ENCODE data around the gene LARGE1.
"Not testable (repeated sequence)": the region's sequence is repeated elsewhere in the genome, so short reads cannot be mapped to it uniquely, and the experiment has no call there.

LARGE1 gene

DNA sequence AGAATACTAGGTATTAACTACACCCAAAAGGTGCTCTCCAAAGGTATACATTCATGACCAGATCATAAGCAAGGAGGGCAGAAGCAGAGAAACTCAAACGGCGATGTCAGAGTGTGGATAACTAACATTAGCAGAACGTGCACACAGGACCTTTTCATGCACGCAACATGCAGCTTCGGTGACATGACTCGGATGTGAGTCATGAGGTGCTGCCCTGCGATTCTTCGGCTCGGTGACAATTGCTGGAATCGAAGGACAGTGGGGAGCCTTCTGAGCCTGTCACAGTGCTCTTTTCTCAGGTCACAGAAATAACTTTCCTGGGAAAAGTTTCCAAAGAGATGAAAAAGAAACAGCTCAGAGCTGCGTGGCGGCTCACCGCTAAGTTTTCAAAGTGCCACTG is 443.6 kb downstream of the LARGE1 start:
- DNase-seq (ENCODE audit: low read depth in 2 of 2): no peak

DNA sequence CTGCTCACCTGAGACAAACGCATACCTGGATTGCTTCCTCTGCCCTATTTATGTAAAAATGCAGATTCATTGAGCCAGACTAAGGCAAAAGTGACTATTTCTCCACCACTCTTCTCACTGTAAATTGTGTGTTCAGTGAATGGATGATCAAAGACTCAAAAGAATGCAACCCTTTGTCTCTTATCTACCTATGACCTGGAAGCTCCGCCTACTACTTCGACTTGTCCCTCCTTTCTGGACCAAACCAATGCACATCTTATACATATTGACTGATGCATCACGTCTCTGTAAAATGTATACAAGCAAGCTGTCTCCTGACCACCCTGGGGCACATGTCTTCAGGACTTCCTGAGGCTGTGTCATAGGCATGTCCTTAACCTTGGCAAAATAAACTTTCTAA is 444.1 kb downstream of the LARGE1 start:
- no peak for DNase-seq (ENCODE audit: low read depth in 2 of 2)

DNA sequence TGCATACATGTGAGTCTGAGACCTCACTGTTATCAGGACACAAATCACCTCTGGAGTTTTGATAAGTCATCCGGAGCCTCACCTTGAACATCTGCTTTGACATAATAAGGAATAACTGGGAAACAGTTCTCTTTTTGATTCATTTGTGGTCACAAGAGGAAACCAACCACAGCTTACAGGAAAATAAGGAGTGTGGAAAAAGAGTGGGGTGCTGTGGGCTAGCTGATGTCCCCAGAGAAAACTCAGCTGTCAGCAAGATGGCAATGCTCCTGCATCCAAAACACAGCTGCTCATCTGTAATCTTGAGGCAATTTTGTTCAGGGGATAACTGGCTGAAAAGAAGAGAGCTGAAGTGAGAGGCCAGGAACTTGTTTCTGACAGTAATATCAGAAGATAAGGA is 445.7 kb downstream of the LARGE1 start:
- no peak for DNase-seq (ENCODE audit: low read depth in 2 of 2)

DNA sequence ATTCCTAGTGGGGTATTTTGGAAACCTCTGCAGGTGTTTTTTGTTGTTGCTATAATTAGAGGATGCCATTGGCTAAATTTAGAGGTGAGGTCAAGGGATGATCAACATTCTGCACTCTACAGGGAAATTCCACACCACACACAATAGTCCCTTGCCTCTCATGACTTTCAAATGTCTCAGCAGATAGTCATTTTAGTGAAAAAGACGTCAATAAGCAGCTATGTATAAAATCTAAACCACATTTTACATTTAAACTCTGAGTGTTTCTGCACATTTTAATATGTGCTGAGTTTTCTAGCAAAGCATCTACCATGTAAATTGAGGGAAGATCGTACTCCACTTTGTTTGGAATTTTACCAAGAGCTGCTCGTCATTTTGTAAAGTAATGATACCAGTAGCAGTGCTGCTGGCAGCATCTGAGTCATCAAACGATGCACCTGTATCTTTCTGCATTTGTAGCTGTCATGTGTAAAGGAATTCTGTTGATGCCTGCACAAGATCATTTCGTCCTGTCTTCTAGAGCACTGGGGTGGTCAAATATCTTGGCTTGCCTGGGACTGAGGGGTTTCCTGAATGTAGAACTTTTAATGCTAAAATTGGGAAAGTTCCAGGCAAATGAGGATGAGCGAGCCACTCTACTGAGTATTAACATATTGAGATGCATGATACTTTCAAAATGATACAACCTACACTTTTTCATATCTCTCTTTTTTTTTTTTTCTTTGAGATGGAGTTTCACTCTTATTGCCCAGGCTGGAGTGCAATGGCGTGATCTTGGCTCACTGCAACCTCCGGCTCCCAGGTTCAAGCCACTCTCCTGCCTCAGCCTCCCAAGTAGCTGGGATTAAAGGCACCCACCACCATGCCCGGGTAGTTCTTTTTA is 447.6 kb downstream of the LARGE1 start:
- DNase-seq (ENCODE audit: low read depth in 2 of 2): no peak

DNA sequence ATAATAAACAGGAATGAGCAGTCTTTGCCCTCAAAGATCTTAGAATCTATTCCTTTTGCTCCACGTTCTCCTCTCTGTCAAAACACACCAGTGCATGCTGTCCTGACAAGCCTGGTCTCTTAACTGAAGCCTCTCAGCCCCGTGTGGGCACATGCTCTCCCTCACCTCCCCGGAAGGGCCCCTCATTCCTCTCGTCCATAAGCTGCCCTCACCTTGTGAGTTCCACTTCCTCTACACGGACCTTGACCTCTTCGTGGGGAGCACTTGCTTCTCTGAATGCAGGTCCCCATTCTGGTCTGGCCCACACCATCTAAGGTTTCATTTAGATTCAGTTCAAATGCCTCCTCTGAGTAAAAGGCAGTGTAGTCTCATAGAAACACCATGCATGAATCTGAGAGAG is 449.8 kb downstream of the LARGE1 start:
- DNase-seq (ENCODE audit: low read depth in 2 of 2): no peak

DNA sequence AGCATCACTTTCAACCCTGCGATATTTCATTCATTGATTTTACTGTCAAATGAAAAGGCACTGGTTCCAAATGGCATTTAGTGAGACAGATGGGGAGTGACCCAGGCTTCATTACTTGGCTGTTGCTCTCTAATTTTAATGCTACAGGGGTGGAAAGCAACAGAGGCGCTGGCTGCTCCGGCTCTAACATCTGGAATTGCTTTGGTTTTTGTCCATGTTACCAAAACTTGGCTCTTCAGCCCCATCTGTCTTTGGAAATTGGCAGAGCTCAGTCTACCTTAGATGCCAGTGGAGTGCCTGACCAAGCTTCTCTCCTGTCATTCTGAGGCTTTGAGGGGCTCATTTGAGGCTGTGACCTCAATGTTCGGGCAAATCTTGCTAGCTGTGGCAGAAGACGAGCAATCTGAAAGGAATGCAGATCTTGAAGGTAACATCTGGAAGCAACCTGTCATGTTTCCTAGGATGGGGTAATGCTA is 452.6 kb downstream of the LARGE1 start:
- no peak for DNase-seq (ENCODE audit: low read depth in 2 of 2)

DNA sequence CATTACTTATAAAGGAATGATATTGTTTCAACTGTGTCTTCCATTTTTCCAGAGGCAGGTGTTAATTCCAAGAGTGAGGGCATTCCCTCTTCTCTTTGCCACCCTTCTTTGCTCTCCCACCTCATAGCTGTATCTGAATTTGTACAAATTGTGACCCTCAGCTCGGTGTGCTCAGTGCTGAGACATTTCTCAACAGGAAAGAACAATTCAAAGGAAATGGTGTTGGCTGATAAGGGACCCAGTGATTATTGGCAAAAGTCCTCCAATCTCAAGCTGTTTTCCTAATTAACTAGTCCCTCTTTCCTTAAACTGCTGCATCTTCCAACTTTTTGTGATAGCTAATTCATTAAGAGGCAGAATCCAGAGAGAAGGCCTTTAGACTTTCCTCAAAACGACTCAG is 453.2 kb downstream of the LARGE1 start:
- no peak for DNase-seq (ENCODE audit: low read depth in 2 of 2)

DNA sequence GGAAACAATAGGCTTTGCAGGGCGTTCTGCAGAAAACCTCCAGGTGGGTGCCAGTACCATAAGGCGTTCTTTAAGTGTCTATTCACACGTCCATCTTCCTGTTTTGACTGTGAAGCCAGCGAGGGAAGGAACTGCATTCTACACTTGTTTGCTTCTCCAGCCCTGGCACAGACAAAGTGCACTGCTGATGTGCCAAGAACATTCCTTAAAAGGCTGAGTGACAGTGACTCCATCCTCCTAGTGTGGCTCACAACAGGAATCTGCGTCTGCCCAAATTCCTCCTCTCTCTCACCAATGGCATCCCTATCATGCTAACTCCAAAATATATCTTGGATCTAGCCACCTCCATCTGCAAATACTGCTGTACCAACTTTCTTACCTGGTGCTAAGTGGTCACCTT is 454.7 kb downstream of the LARGE1 start:
- no peak for DNase-seq (ENCODE audit: low read depth in 2 of 2)

DNA sequence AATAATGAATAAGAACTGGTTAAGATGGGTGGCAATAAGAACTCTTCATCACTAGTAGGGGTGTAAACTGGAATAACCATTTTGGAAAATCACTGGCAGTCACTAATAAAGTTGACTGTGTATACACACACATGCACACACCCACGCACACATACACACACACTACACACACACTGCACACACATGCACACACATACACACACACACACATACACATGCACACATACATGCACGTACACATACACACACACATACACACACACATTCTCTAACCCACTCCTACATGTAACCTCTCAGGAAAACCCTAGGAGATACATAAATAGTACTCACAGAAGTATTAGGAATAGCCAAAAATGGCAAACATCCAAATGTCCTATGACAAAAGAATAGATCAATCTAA is 455.6 kb downstream of the LARGE1 start:
- no peak for DNase-seq (ENCODE audit: low read depth in 2 of 2)

DNA sequence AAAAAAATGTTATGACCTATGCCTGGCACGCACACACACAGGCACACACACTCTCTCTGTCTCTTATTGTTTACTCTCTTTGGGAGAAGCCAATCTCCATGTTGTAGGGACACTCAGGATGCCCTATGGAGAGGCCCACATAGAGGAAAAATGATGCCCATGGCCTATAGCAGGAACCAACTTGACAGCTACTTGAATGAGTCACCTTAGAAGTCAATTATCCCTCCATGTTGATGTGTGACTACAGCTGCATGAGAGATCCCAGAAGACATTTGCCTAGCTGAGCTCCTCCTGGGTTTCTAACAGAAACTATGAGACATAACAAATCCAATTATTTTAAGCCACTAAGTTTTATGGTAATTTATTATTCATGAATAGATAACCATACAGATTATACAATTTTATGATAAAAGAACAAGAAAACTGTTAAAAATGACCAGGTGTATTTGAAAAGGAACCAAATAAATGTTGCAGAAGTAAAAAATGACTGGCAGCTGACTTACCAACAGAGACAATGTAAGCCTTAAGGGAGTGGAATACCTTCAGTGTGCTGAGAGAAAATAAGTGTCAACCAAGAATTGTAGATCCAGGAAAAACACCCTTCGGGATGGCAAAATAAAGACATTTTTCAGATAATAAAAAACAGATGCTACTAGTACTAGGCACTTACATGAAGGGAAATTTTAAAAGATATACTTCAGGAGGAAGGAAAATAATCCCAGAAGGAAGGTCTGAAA is 458.4 kb downstream of the LARGE1 start:
- no peak for DNase-seq (ENCODE audit: low read depth in 2 of 2)

DNA sequence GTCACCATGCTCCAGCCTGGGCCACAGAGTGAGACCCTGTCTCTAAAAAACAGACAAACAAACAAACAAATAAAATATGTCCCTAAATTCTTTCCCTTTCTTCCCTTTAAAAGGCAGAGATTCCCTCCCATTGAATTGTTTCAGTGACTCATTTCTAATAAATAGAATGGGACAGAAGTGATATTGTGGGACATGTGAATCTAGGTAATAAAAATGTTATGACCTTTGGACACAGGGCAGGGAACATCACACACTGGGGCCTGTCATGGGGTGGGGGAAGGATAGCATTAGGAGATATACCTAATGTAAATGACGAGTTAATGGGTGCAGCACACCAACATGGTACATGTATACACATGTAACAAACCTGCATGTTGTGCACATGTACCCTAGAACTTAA is 459.0 kb downstream of the LARGE1 start:
- DNase-seq (ENCODE audit: low read depth in 2 of 2): not testable (repeated sequence)

DNA sequence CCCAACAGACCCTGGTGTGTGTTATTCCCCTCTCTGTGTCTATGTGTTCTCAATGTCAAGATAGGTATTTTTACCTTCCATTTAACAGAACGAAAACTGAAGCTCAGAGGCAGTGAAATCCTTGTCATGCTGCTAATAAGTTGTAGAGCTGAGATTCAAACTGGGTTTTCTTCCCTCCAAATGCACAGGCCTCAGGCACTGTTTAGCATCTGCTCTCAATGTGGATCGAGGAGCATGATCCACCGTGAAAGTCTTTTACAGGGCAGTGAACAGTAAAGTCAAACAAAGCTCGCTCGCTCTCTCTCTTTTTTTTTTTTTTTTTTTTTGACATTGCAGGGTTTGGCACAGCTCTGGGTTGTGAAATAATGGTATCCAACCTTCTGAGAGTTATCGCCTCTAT is 461.1 kb downstream of the LARGE1 start:
- no peak for DNase-seq (ENCODE audit: low read depth in 2 of 2)

DNA sequence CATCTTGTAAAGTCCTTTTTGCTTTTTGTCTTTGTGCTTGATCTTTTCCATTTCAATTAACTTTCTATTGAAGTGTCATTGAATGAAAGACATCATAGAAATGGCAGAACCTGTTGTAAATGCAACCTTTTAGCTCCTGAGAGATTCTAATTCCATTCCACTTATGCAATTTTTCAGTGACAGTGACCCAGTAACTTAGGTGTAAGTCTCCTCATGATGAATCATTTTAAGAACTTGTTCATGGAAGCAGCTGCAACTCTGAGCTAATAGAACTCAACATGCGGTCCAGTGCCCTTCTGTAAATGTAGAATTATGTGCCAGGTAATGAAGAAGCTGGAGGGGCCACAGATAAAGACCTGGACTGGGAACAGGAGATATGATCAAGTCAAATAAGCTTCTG is 463.8 kb downstream of the LARGE1 start:
- DNase-seq (ENCODE audit: low read depth in 2 of 2): no peak

DNA sequence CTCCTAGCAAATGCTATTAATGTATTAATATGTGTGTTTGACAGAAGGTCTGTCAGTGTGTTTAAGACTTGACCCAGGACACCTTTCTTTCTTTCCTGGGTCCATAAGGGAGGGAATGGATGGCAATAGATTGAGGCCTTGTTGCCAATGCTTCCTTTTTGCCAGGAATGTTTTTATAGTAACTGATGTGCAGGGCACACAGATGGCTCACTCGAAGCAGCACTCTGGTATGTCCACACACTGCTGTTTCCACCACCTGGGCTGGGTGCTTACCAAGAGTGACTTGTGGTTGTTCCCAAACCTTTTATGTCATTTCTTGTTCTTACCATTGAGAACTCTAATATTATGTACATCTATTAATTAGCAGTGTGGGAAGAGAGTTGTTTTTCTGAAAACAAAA is 465.2 kb downstream of the LARGE1 start:
- DNase-seq (ENCODE audit: low read depth in 2 of 2): no peak

DNA sequence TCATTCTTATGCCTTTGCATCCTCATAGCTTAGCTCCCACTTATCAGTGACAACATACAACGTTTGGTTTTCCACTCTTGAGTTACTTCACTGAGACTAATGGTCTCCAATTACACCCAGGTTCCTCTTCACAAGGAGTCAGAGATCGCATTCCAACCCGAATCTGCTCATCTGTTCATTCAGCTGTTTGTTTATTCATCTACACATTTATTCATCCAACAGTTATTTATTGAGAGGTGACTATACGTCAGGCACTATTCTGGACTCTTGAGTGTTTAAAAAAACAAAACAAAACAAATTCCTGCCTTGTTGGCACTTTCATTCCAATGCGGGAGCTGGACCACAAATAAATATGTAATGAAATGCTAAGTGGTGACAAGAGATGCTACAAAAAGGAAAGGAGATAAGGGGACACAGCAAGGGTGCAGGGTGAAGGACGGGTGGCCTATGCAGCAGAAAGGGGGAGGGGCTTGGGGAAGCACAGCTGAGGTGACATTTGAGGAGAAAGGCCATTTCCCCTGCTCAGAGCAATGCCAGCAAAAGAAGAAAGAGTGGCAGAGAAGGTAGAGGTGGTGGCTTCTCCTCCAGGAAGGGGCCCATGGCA is 468.3 kb downstream of the LARGE1 start:
- DNase-seq (ENCODE audit: low read depth in 2 of 2): no peak

DNA sequence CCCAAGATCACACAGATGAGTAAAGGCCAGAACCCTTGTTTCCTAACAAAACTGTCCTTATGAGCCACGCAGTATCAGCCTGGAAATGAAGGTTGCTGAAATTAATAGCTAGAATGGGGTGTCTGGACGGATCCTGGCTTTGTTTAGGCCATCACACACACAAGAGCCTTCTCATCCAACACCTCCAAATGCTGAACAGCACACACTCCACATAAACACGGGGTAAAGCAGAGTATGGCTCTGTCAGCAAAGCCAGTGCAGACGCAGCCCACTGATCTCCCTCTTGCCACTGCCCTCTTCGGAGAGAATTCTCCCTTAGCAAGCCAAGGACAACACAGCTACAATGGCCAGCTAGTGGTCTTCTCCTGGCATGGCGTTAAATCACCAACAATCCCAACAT is 469.5 kb downstream of the LARGE1 start:
- DNase-seq (ENCODE audit: low read depth in 2 of 2): no peak

DNA sequence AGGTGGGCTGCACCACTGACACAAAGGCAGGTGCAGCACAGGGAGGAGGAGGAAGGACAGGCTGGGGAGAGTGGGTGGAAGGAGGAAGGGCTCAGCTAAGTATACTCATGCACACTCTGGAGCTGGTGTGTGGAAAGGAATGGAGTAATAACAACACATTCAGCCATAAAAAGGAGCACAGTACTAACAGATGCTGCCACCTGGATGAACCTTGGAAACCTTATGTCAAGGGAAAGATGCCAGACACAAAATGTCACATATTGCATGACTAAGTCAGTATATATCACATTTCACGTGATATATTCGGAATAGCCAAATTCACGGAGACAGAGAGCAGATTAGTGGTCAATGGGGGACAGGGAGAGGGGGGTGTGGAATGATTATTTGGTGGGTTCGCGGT is 472.5 kb downstream of the LARGE1 start:
- DNase-seq (ENCODE audit: low read depth in 2 of 2): no peak

DNA sequence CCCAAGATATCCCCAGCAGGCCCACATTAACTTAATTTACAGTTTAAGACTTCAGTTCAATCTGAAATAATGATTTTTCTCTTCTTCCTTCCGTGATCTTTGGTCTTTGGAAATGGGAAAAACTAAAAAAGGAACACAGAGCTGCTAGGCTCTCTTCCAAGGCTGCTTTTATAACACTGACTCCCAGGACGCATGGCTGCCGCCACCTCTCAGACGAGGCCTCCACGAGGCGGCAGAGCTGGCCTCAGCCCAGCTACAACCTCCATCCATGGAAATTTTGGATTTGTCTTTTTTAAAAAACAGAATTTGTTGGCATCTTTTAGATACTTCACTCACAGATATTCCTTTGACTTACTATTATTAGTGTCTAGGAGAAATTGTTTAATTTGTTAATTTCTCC is 476.6 kb downstream of the LARGE1 start:
- no peak for DNase-seq (ENCODE audit: low read depth in 2 of 2)

DNA sequence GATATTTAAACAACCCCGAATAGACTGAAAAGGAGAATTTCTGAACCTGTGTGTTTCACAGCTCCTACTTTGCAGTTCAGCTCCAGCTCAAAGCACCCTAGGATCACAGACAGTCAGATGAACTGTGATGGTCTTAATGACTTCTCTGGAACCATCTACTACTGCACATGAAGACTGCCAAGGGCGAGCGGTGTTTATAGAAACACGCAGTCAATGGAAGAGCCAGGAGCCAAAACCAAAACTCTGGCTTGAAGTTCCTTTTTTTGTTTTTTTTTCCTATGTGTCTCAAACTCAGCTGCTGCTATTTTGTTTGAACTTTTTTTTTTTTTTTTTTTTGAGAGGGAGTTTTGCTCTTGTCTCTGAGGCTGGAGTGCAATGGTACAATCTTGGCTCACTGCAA is 479.5 kb downstream of the LARGE1 start:
- no peak for DNase-seq (ENCODE audit: low read depth in 2 of 2)

DNA sequence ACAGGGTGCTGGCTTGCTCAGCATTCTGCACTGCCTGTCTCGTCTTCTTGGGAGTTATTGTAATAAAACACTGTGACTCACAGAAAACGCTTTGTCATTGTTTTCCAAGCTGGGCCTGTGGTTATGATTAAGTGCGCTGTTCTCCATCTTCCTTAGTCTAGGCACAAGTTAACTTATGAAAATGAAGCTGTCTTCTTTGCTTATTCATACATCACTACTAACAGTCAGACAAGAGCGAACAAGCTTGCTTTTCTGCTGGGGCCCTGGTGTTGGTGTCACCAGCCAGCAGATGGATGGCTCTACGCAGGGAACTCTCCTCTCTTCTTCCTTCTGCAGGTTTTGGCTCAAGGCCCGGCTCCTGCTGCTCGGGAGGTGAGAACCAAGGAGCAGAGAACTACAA is 482.0 kb downstream of the LARGE1 start:
- no peak for DNase-seq (ENCODE audit: low read depth in 2 of 2)

DNA sequence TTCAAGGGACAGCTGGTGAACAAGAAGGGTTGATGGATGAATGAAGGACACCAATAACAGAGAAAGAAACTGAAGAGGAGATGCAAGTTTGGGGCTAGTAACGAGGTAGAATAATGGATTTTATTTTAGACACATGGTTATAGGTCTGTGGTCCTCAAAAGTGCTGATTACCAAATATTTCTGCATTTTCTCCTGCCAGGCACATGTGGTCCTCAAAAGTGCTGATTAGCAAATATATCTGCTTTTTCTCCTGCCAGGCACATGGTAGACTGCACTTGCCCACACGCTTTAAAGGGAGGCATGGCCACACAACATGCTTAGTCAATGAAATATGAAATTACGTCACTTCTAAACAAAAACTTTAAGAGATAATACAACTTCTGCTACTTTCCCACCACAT is 489.0 kb downstream of the LARGE1 start:
- DNase-seq (ENCODE audit: low read depth in 2 of 2): no peak

DNA sequence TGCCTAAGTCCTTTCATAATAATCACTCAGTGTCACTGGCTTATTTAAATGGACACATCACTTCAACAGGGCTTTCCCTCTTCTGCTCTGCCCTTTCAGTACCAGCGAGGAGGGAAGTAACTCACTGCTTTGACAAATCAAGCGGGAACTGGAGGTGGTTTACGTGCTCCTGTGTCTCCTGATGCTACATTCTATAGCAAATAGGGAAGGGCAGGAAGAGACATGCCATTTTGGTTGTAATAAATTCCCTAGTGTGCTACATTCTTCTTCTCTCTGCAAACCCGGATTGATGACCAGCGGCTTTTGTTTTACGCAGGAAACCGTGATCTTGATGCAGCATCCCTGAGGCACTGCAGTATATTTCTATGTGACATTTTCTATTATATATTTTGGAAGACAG is 491.0 kb downstream of the LARGE1 start:
- DNase-seq (ENCODE audit: low read depth in 2 of 2): no peak

DNA sequence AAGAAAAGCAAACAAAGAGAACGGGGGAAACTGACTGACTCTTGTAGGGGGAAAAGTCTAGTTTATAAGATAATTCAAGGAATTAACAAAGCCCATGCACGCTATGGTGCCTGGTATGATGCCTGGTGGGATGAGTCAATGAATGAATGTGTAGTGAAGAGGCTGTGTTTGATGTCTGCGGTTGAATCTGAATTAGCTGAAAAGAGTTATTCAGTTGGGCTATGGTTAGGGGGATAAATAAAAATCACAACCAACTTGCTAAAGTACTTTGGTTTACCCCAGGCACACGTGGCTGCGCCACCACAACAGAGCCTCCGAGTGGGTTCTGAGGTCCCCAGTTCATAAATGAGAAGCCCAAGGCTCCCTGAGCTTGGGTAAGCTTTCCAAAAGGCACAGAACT is 492.8 kb downstream of the LARGE1 start:
- DNase-seq (ENCODE audit: low read depth in 2 of 2): no peak

Data from stimulated activated CD4-positive, alpha-beta T cell treated with anti-CD3 and anti-CD28 coated beads, Interleukin-1b, Interleukin-23, amount 100 ng/mL, for 1 hour (primary cell).